ENCODE results near the gene PRKCB. TPM values are rescaled to one million over a fixed set of nuclear protein-coding genes. Genes with fewer than 3 reads are reported as not detected.
A peak's percentile ranks its signal among the peaks of the same experiment; 100 is the strongest.

The PRKCB gene
- total RNA-seq, 1 donor from 2014 or later: 24.1 TPM

DNA sequence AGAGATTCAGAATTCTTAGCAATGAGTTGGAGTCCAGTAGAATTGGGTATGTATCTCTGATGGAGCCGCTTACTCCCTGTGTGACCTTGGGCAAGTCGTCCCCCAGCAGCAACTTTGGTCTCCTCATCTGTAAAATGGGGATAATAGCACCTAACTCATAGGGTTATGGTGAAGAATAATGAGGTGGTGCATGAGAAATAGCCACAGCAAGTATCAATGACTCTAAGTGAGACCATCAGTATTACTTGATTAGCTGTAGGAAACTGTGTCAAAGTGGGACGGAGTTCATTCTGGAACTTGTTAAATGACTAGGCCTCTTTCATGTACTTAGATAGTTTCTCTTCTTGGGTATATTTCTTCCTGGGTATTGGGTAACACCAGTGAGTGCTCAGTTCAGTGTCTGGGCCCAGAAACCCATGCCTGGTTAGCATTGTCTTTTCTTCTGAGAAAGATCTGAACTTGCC is 6.4 kb downstream of the PRKCB start:
- no peaks in the 10 kb centered on the region for H3K36me3 ChIP-seq
- H3K4me1 ChIP-seq: peaks cover 6% of the 10 kb centered on the region
- peaks cover 8% of the 10 kb centered on the region for H3K27me3 ChIP-seq (ENCODE audit: low read depth)
- TF ChIP-seq, protein P1, sequence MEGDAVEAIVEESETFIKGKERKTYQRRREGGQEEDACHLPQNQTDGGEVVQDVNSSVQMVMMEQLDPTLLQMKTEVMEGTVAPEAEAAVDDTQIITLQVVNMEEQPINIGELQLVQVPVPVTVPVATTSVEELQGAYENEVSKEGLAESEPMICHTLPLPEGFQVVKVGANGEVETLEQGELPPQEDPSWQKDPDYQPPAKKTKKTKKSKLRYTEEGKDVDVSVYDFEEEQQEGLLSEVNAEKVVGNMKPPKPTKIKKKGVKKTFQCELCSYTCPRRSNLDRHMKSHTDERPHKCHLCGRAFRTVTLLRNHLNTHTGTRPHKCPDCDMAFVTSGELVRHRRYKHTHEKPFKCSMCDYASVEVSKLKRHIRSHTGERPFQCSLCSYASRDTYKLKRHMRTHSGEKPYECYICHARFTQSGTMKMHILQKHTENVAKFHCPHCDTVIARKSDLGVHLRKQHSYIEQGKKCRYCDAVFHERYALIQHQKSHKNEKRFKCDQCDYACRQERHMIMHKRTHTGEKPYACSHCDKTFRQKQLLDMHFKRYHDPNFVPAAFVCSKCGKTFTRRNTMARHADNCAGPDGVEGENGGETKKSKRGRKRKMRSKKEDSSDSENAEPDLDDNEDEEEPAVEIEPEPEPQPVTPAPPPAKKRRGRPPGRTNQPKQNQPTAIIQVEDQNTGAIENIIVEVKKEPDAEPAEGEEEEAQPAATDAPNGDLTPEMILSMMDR (IDR thresholded peaks at IDR 0.05): no peak
- ATAC-seq: no peak
- no peaks in the 10 kb centered on the region for H3K9me3 ChIP-seq
- no peak overlapping the region for H3K4me3 ChIP-seq
- DNase-seq: no peak
- H3K27ac ChIP-seq: no peak overlapping the region
- intact Hi-C loops (cut with DNase I): no loop called here

DNA sequence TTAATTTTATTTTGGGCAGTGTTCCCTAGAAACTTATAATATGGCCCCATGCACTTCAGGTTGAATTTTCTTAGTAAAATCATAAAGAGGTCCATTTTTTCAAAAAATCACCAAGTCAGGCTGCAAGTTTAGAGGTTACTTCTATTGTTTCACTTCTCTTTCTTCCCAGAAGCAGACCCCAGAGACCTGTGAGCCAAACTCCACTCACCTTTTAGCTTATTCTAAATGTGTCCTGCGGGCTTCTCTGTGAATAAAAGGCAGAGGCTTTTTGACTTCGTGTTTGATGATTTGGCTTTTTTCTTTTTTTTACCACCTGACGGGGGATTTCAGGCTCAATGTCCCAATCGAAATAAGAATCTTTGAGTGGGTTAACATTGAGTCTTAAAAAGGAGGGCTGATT is 7.4 kb downstream of the PRKCB start:
- Histone ChIP-seq H3K9me3 (no peaks in the 10 kb centered on the region), H3K27ac (no peak overlapping the region), H3K4me3 (no peak overlapping the region), H3K27me3 (ENCODE audit: low read depth) (no peaks in the 10 kb centered on the region), H3K4me1 (no peaks in the 10 kb centered on the region), H3K36me3 (no peaks in the 10 kb centered on the region)
- ATAC-seq (no peak), DNase-seq (no peak)
- intact Hi-C loops (cut with DNase I): no loop called here
- TF ChIP-seq, protein P1 (IDR thresholded peaks at IDR 0.05): no peak

DNA sequence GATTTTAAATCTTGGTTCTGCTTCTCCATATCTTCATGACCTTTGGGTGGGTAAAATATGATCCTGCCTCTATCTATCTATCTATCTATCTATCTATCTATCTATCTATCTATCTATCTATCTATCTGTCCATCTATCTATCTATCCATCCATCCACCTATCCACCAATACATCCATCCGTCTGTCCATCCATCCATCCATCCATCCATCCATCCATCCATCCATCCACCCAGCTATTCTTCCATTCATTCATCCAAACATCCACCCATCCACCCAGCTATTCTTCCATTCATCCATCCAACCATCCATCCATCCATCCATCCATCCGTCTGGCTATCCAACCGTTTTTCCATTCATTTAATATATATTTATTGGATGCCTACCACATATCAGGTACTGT is 11.5 kb downstream of the PRKCB start:
- intact Hi-C loops (cut with DNase I): no loop called here
- Histone ChIP-seq H3K27ac (no peak overlapping the region), H3K4me1 (peaks cover 3% of the 10 kb centered on the region), H3K27me3 (ENCODE audit: low read depth) (no peaks in the 10 kb centered on the region), H3K4me3 (no peak overlapping the region), H3K9me3 (no peaks in the 10 kb centered on the region), H3K36me3 (no peaks in the 10 kb centered on the region)
- ATAC-seq: no peak
- DNase-seq: no peak
- TF ChIP-seq, protein P1 (IDR thresholded peaks at IDR 0.05): no peak

DNA sequence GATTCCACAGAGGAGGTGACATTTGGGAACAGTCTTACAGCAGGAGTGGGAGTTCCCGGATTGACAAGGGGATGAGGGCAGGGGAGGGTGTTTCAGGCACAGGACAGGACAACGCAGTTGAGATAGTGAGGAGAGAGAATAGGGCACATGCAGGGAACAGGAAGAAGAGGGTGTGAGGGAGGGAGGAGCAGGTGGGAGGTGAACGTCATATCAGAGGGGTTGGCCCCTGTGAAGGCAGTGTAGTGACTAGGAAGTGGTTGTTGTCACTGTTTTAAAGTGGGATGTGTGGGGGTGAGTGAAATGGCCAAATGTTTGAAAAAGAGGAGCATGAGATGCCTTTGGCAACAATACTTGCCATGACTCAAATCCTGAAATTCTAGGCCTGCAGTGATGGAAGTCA is 12.2 kb downstream of the PRKCB start:
- no peak overlapping the region for H3K4me3 ChIP-seq
- H3K4me1 ChIP-seq: peaks cover 9% of the 10 kb centered on the region
- TF ChIP-seq, protein P1 (IDR thresholded peaks at IDR 0.05): no peak
- H3K27ac ChIP-seq: no peak overlapping the region
- H3K27me3 ChIP-seq (ENCODE audit: low read depth): no peaks in the 10 kb centered on the region
- intact Hi-C loops (cut with DNase I): no loop called here
- H3K9me3 ChIP-seq: no peaks in the 10 kb centered on the region
- no peak for DNase-seq
- ATAC-seq: peak; percentile 38 to 48
- H3K36me3 ChIP-seq: no peaks in the 10 kb centered on the region

DNA sequence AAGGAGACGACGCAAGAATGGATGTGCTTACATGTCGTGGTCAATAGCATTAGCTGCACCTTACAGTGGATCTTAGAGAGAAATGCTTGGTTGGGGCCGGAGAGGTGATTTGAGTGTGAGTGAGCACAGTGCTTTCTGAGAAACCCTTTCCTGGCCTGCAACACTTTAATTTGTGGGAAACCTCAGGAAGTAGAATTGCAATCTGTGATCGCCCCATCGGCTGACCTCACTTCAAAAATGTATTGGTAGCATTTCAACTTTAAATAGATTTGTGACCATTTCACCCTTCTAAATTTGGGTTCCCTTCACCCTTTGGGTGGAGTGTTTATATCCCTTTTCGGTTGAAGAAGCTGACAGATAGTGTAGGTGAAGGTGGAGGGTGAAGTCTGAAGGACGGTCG is 13.2 kb downstream of the PRKCB start:
- H3K4me1 ChIP-seq: peaks cover 16% of the 10 kb centered on the region
- H3K4me3 ChIP-seq: no peak overlapping the region
- no peak overlapping the region for H3K27ac ChIP-seq
- TF ChIP-seq, protein P1 (IDR thresholded peaks at IDR 0.05): no peak
- H3K9me3 ChIP-seq: no peaks in the 10 kb centered on the region
- ATAC-seq: no peak
- no peaks in the 10 kb centered on the region for H3K36me3 ChIP-seq
- no peak for DNase-seq
- intact Hi-C loops (cut with DNase I): no loop called here
- H3K27me3 ChIP-seq (ENCODE audit: low read depth): no peaks in the 10 kb centered on the region
